Measurements from ENCODE around the gene PKP3. TPM values are rescaled to one million over a fixed set of nuclear protein-coding genes. Genes with fewer than 3 reads are reported as not detected.
A peak's percentile ranks its signal among the peaks of the same experiment; 100 is the strongest.

Gene PKP3
- total and polyA plus RNA-seq, 9 of the 15 experiments (the other 6 are each of a cell fraction or from before 2014, with no cell fraction given), result 0.11 to 110 (median 30.7) TPM

- peak; percentile 63 for TF ChIP-seq PRDM10 (IDR thresholded peaks at IDR 0.05; ENCODE audit: partially characterized antibody)
- TF ChIP-seq ZNF280B (CRISPR knock-in tag; IDR thresholded peaks at IDR 0.05), result no peak
- no peak for TF ChIP-seq HMG20B (CRISPR knock-in tag; IDR thresholded peaks at IDR 0.05)
- no peak for TF ChIP-seq HMGXB4 (CRISPR knock-in tag; IDR thresholded peaks at IDR 0.05)
- no peak for TF ChIP-seq ASH1L (IDR thresholded peaks at IDR 0.05; ENCODE audit: borderline replicate concordance, low read depth, partially characterized antibody)
- TF ChIP-seq ELF4 (CRISPR knock-in tag; IDR thresholded peaks at IDR 0.05), result 0 out of 2 replicates have a peak, but pooled peaks have one; percentile 73
- no peak for TF ChIP-seq LARP7 (IDR thresholded peaks at IDR 0.05)
- no peak for TF ChIP-seq SETDB1 (IDR thresholded peaks at IDR 0.05; ENCODE audit: low read length)
- TF ChIP-seq CREB3L1 (IDR thresholded peaks at IDR 0.05; ENCODE audit: borderline replicate concordance, low read depth), result peak; percentile 25; the same call in 1 of the 2 replicates
- TF ChIP-seq CCNT2 (IDR thresholded peaks at IDR 0.05; ENCODE audit: borderline replicate concordance, extremely low read depth, insufficient read length, low read depth, low read length), result no peak
- TF ChIP-seq CHAMP1 (IDR thresholded peaks at IDR 0.05), result no peak
- TF ChIP-seq TBL1XR1 (IDR thresholded peaks at IDR 0.05; ENCODE audit: low read length in 2 of 2), result 0 out of 4 replicates have a peak, but pooled peaks of 1 of the 2 experiments have one; percentile 30
- TF ChIP-seq ZNF224 (CRISPR knock-in tag; IDR thresholded peaks at IDR 0.05), result no peak
- no peak for TF ChIP-seq ZBTB43 (CRISPR knock-in tag; IDR thresholded peaks at IDR 0.05)
Measured at GRCh38 chr11:350723-351255, 43.2 kb upstream of the PKP3 start (continued).

Measured in K562 (cell line).